MM.1S (cell line): ENCODE results near the gene TAF1D.

Experiments used
- DNase-seq: peaks from one replicate; pipeline ENCODE4 v3.0.0-alpha.2; 2015
- H2AFZ ChIP-seq: fragments of 300-600 bp; sonication (generic); 2 replicates; pipeline ENCODE4 v1.6.0; 2016; ENCODE audit warnings: antibody characterized with exemption, low read length
- H3F3A ChIP-seq: fragments of 300-600 bp; sonication (generic); 2 replicates; pipeline ENCODE4 v1.6.1; 2016; ENCODE audit warnings: mild to moderate bottlenecking, antibody characterized with exemption, low read length, moderate library complexity, mixed read lengths; ENCODE audit not compliant: insufficient read depth
- H3K27ac ChIP-seq: fragments of 300-600 bp; sonication (generic); 2 replicates; pipeline ENCODE4 v1.5.1; 2016; ENCODE audit warnings: mild to moderate bottlenecking, low read length
- H3K27me3 ChIP-seq: fragments of 300-600 bp; sonication (generic); replicated peaks from 2 replicates; pipeline ENCODE4 v1.6.0; 2016; ENCODE audit warnings: low read length; ENCODE audit not compliant: insufficient read depth
- H3K36me3 ChIP-seq: fragments of 300-600 bp; sonication (generic); replicated peaks from 2 replicates; pipeline ENCODE4 v1.6.1; 2016; ENCODE audit warnings: mild to moderate bottlenecking, low read length, mixed read lengths; ENCODE audit not compliant: insufficient read depth
- H3K4me1 ChIP-seq: fragments of 300-600 bp; sonication (generic); 2 replicates; pipeline ENCODE4 v1.6.1; 2016; ENCODE audit warnings: low read length, mixed read lengths
- H3K4me2 ChIP-seq: fragments of 300-600 bp; sonication (generic); 2 replicates; pipeline ENCODE4 v1.6.0; 2016; ENCODE audit warnings: low read depth, low read length
- H3K4me3 ChIP-seq: fragments of 300-600 bp; sonication (generic); 2 replicates; pipeline ENCODE4 v1.5.1; 2016; ENCODE audit warnings: low read length, mixed read lengths
- H3K79me2 ChIP-seq: fragments of 300-600 bp; sonication (generic); 2 replicates; pipeline ENCODE4 v1.6.1; 2016; ENCODE audit warnings: mixed run types, low read length, mixed read lengths
- H3K9ac ChIP-seq: fragments of 300-600 bp; sonication (generic); 2 replicates; pipeline ENCODE4 v1.6.1; 2016; ENCODE audit warnings: low read length, mixed read lengths
- H3K9me2 ChIP-seq: fragments of 300-600 bp; sonication (generic); replicated peaks from 2 replicates; pipeline ENCODE4 v1.6.1; 2016; ENCODE audit warnings: mild to moderate bottlenecking, low read length, mixed read lengths; ENCODE audit not compliant: insufficient read depth
- H3K9me3 ChIP-seq: fragments of 300-600 bp; sonication (generic); replicated peaks from 2 replicates; pipeline ENCODE4 v1.6.1; 2016; ENCODE audit warnings: mild to moderate bottlenecking, low read length, mixed read lengths; ENCODE audit not compliant: insufficient read depth
- H4K20me1 ChIP-seq: fragments of 300-600 bp; sonication (generic); 2 replicates; pipeline ENCODE4 v1.6.1; 2016; ENCODE audit warnings: mild to moderate bottlenecking, low read length, moderate library complexity, mixed read lengths; ENCODE audit not compliant: insufficient read depth
- EZH2 ChIP-seq: fragments of 300-600 bp; sonication (generic); optimal IDR thresholded peaks from 2 replicates; pipeline ENCODE3; 2017; ENCODE audit warnings: low read depth, mild to moderate bottlenecking, antibody characterized with exemption, low read length, mixed read lengths
- EZH2phosphoT487 ChIP-seq: fragments of 300-600 bp; sonication (generic); IDR thresholded peaks from 2 replicates; pipeline ENCODE4 v1.6.1; 2018; ENCODE audit warnings: antibody characterized with exemption, low read length
- TF ChIP-seq, protein P1 (sequence below): fragments of 300-600 bp; sonication (generic); IDR thresholded peaks from 2 replicates; pipeline ENCODE4 v1.5.1; 2016; ENCODE audit warnings: antibody characterized with exemption, low read length, mixed read lengths

Gene TAF1D

DNA sequence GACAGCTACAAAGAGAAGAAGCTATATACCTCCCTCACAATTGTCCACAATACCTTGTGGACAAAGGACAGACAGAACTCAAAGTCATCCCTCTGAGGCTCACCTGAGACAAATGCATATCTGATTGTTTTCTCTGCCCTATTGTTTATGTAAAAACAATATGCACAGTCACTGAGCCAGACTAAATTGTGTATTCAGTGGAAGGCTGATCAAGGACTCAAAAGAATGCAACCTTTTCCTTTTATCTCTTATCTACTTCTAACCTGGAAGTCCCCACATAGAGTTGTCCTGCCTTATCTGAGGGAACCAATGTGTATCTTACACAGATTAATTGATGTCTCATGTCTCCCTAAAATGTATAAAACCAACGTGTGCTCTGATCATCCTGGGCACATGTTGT, 28.9 kb upstream of the TAF1D start:
- Histone ChIP-seq H3K4me3 (no peak overlapping the region), H4K20me1 (no peaks in the 10 kb centered on the region), H3K27me3 (no peaks in the 10 kb centered on the region), H2AFZ (no peak overlapping the region), H3K9me2 (no peaks in the 10 kb centered on the region), H3K9me3 (no peaks in the 10 kb centered on the region), H3K4me2 (no peak overlapping the region), H3F3A (no peaks in the 10 kb centered on the region), H3K27ac (no peak overlapping the region), H3K4me1 (no peaks in the 10 kb centered on the region), H3K79me2 (no peaks in the 10 kb centered on the region), H3K36me3 (no peaks in the 10 kb centered on the region), H3K9ac (no peak overlapping the region)
- TF ChIP-seq, protein P1, sequence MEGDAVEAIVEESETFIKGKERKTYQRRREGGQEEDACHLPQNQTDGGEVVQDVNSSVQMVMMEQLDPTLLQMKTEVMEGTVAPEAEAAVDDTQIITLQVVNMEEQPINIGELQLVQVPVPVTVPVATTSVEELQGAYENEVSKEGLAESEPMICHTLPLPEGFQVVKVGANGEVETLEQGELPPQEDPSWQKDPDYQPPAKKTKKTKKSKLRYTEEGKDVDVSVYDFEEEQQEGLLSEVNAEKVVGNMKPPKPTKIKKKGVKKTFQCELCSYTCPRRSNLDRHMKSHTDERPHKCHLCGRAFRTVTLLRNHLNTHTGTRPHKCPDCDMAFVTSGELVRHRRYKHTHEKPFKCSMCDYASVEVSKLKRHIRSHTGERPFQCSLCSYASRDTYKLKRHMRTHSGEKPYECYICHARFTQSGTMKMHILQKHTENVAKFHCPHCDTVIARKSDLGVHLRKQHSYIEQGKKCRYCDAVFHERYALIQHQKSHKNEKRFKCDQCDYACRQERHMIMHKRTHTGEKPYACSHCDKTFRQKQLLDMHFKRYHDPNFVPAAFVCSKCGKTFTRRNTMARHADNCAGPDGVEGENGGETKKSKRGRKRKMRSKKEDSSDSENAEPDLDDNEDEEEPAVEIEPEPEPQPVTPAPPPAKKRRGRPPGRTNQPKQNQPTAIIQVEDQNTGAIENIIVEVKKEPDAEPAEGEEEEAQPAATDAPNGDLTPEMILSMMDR, result no peak
- no peak for TF ChIP-seq EZH2phosphoT487
- DNase-seq, result no peak

DNA sequence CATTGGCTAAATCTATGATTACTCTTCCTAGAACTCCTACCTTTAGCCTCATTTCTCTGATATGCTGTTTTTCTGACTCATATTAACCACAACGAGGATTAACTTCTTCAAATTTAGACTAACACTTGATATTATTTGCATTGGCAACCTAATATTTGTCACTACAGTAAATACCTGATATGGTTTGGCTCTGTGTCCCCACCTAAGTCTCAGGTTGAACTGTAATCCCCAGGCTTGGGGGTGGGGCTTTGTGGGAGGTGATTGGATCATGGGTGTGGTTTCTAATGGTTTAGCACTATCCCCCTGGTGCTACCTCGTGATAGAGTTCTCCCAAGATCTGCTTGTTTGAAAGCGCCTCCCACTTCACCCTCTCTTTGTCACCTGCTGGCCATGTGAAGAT, 25.7 kb upstream of the TAF1D start:
- Histone ChIP-seq H3K27ac (no peak overlapping the region), H3K9me3 (no peaks in the 10 kb centered on the region), H3K4me2 (no peak overlapping the region), H3K9me2 (no peaks in the 10 kb centered on the region), H2AFZ (no peak overlapping the region), H3K27me3 (no peaks in the 10 kb centered on the region), H3K9ac (no peak overlapping the region), H4K20me1 (no peaks in the 10 kb centered on the region), H3K4me3 (no peak overlapping the region), H3F3A (no peaks in the 10 kb centered on the region), H3K36me3 (no peaks in the 10 kb centered on the region; the same call in 1 of the 2 replicates), H3K4me1 (no peaks in the 10 kb centered on the region), H3K79me2 (no peaks in the 10 kb centered on the region)
- no peak for DNase-seq
- TF ChIP-seq, protein P1, result no peak
- TF ChIP-seq EZH2phosphoT487 (no peak), EZH2 (no peak)

DNA sequence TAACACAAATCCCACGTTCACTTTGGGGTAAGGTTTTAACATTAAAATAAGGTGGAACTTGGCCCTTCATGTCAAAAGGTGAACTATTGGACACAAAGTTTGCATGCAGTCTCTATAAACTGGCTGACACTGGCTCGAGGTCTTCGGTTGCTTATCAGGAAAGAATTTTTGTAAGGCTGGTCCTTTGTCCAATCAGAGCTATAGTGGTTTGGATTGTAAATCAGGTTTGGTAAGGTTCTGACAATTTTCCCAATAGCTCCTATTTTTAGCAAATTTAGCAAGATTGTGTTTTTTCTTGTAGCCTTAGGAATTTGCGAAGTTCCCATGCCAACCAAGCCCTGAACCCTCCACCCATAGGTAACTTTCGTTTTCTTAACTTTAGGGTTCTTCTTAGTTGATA, 25.2 kb upstream of the TAF1D start:
- Histone ChIP-seq H3K79me2 (no peaks in the 10 kb centered on the region), H3F3A (no peaks in the 10 kb centered on the region), H3K9me2 (no peaks in the 10 kb centered on the region), H2AFZ (no peak overlapping the region), H4K20me1 (no peaks in the 10 kb centered on the region), H3K4me3 (no peak overlapping the region), H3K4me1 (no peaks in the 10 kb centered on the region), H3K4me2 (no peak overlapping the region), H3K9me3 (no peaks in the 10 kb centered on the region), H3K27me3 (no peaks in the 10 kb centered on the region), H3K36me3 (no peaks in the 10 kb centered on the region; the same call in 1 of the 2 replicates), H3K27ac (no peak overlapping the region), H3K9ac (no peak overlapping the region)
- TF ChIP-seq EZH2 (no peak), EZH2phosphoT487 (no peak)
- TF ChIP-seq, protein P1, result no peak
- no peak for DNase-seq
